IPS-18a (cell line): ENCODE results near the gene OSBPL5.
"Not testable (repeated sequence)": the region's sequence is repeated elsewhere in the genome, so short reads cannot be mapped to it uniquely, and the experiment has no call there.

Experiments used
- H3K27ac ChIP-seq: one replicate; pipeline ENCODE4 v1.5.1; 2013; ENCODE audit warnings: low read length
- H3K27me3 ChIP-seq: one replicate; pipeline ENCODE4 v1.6.1; 2013; ENCODE audit warnings: mild to moderate bottlenecking, low read length; ENCODE audit not compliant: control insufficient read depth, insufficient read depth
- H3K36me3 ChIP-seq: one replicate; pipeline ENCODE4 v1.6.1; 2013; ENCODE audit warnings: low read depth, low read length; ENCODE audit not compliant: control insufficient read depth
- H3K4me1 ChIP-seq: one replicate; pipeline ENCODE4 v1.6.1; 2013; ENCODE audit warnings: low read depth, low read length; ENCODE audit not compliant: control insufficient read depth
- H3K4me3 ChIP-seq: one replicate; pipeline ENCODE4 v1.5.1; 2013; ENCODE audit warnings: low read length
- H3K9ac ChIP-seq: one replicate; pipeline ENCODE4 v1.6.1; 2013; ENCODE audit warnings: mild to moderate bottlenecking, low read length, moderate library complexity
- H3K9me3 ChIP-seq: one replicate; pipeline ENCODE4 v1.6.1; 2013; ENCODE audit warnings: low read depth, low read length; ENCODE audit not compliant: control insufficient read depth

OSBPL5 gene

GRCh38 chr11:3174387-3174786, 9.3 kb upstream of the OSBPL5 start:
- Histone ChIP-seq H3K27ac (no peak overlapping the region), H3K9ac (no peak overlapping the region), H3K36me3 (no peaks in the 10 kb centered on the region), H3K27me3 (peaks cover 9% of the 10 kb centered on the region), H3K4me1 (peaks cover 1% of the 10 kb centered on the region), H3K9me3 (no peaks in the 10 kb centered on the region), H3K4me3 (no peak overlapping the region)

GRCh38 chr11:3173795-3174194, 8.7 kb upstream of the OSBPL5 start:
- Histone ChIP-seq H3K36me3 (no peaks in the 10 kb centered on the region), H3K27me3 (peaks cover 15% of the 10 kb centered on the region), H3K4me3 (no peak overlapping the region), H3K9ac (no peak overlapping the region), H3K4me1 (peaks cover 4% of the 10 kb centered on the region), H3K9me3 (no peaks in the 10 kb centered on the region), H3K27ac (no peak overlapping the region)

- peaks cover 4% of the 10 kb centered on the region for H3K4me1 ChIP-seq
- H3K9me3 ChIP-seq, result no peaks in the 10 kb centered on the region
- H3K27me3 ChIP-seq, result peaks cover 18% of the 10 kb centered on the region
- H3K4me3 ChIP-seq, result no peak overlapping the region
- H3K9ac ChIP-seq, result no peak overlapping the region
- no peak overlapping the region for H3K27ac ChIP-seq
- H3K36me3 ChIP-seq, result no peaks in the 10 kb centered on the region
Measured at GRCh38 chr11:3171931-3172560, 6.9 kb upstream of the OSBPL5 start.

- Histone ChIP-seq H3K9ac (no peak overlapping the region), H3K36me3 (no peaks in the 10 kb centered on the region), H3K27me3 (peaks cover 28% of the 10 kb centered on the region), H3K4me1 (peaks cover 4% of the 10 kb centered on the region), H3K9me3 (no peaks in the 10 kb centered on the region), H3K4me3 (no peak overlapping the region), H3K27ac (no peak overlapping the region)
Measured at GRCh38 chr11:3170756-3171650, 5.9 kb upstream of the OSBPL5 start.

GRCh38 chr11:3170044-3170755, 5.1 kb upstream of the OSBPL5 start:
- no peak overlapping the region for H3K4me3 ChIP-seq
- H3K27me3 ChIP-seq, result peaks cover 36% of the 10 kb centered on the region
- peaks cover 4% of the 10 kb centered on the region for H3K4me1 ChIP-seq
- H3K36me3 ChIP-seq, result no peaks in the 10 kb centered on the region
- no peaks in the 10 kb centered on the region for H3K9me3 ChIP-seq
- H3K9ac ChIP-seq, result no peak overlapping the region
- H3K27ac ChIP-seq, result no peak overlapping the region

GRCh38 chr11:3169255-3170043, 4.3 kb upstream of the OSBPL5 start:
- H3K4me3 ChIP-seq, result peak overlapping the region; percentile 36
- H3K9me3 ChIP-seq, result no peaks in the 10 kb centered on the region
- H3K4me1 ChIP-seq, result peaks cover 4% of the 10 kb centered on the region
- no peak overlapping the region for H3K9ac ChIP-seq
- H3K36me3 ChIP-seq, result no peaks in the 10 kb centered on the region
- peaks cover 38% of the 10 kb centered on the region for H3K27me3 ChIP-seq
- no peak overlapping the region for H3K27ac ChIP-seq

GRCh38 chr11:3168742-3169254, 3.7 kb upstream of the OSBPL5 start:
- H3K36me3 ChIP-seq, H3K9ac ChIP-seq, H3K9me3 ChIP-seq, H3K27ac ChIP-seq, H3K4me3 ChIP-seq: not testable (repeated sequence)
- peaks cover 44% of the 10 kb centered on the region for H3K27me3 ChIP-seq
- peaks cover 11% of the 10 kb centered on the region for H3K4me1 ChIP-seq

GRCh38 chr11:3167143-3168119, 2.3 kb upstream of the OSBPL5 start:
- peaks cover 48% of the 10 kb centered on the region for H3K27me3 ChIP-seq
- H3K27ac ChIP-seq, result no peak overlapping the region
- H3K9ac ChIP-seq, result no peak overlapping the region
- H3K9me3 ChIP-seq, result no peaks in the 10 kb centered on the region
- peaks cover 13% of the 10 kb centered on the region for H3K4me1 ChIP-seq
- H3K36me3 ChIP-seq, result no peaks in the 10 kb centered on the region
- no peak overlapping the region for H3K4me3 ChIP-seq

GRCh38 chr11:3166268-3167142, 1.4 kb upstream of the OSBPL5 start:
- H3K4me1 ChIP-seq, result peaks cover 13% of the 10 kb centered on the region
- H3K9me3 ChIP-seq, result no peaks in the 10 kb centered on the region
- no peak overlapping the region for H3K9ac ChIP-seq
- no peak overlapping the region for H3K27ac ChIP-seq
- no peaks in the 10 kb centered on the region for H3K36me3 ChIP-seq
- H3K4me3 ChIP-seq, result no peak overlapping the region
- H3K27me3 ChIP-seq, result peaks cover 53% of the 10 kb centered on the region

GRCh38 chr11:3165916-3166267, 782 bp upstream of the OSBPL5 start:
- peaks cover 18% of the 10 kb centered on the region for H3K4me1 ChIP-seq
- H3K9ac ChIP-seq, result no peak overlapping the region
- H3K36me3 ChIP-seq, result no peaks in the 10 kb centered on the region
- no peaks in the 10 kb centered on the region for H3K9me3 ChIP-seq
- H3K27me3 ChIP-seq, result peaks cover 58% of the 10 kb centered on the region
- no peak overlapping the region for H3K27ac ChIP-seq
- no peak overlapping the region for H3K4me3 ChIP-seq
